IMR-90 (cell line): ENCODE data around the gene TM4SF1. TPM values are rescaled to one million over a fixed set of nuclear protein-coding genes. Genes with fewer than 3 reads are reported as not detected.

Experiments used
- ATAC-seq: fragments of 200-7000 bp; cut with Tn5 transposase; 2 replicates; pipeline ENCODE4 v1.9.1; 2020; ENCODE audit warnings: low read depth, mild to moderate bottlenecking, moderate library complexity
- BruUV-seq: library from RNA; stranded (reverse); fragments of 400-500 nt; replicated peaks from 2 replicates; lab custom pipeline; 2021; lab: Mats Ljungman, UMichigan
- CTCF ChIA-PET: fragments of 300-600 bp; formaldehyde crosslinking; extraction: SDS; loops from one replicate; lab custom pipeline; 2021; ENCODE audit warnings: antibody characterized with exemption; lab: Yijun Ruan, JAX
- POLR2A ChIA-PET: fragments of 300-600 bp; sonication (Branson Sonifier 250); formaldehyde crosslinking; loops from one replicate; lab custom pipeline; 2022; ENCODE audit warnings: antibody characterized with exemption; ENCODE audit not compliant: unreplicated experiment; lab: Charles Lee
- DNase-seq: peaks from one replicate; pipeline ENCODE4 v3.0.0; 2013
- H2AFZ ChIP-seq: replicated peaks from 2 replicates; pipeline ENCODE3; 2013; ENCODE audit warnings: low read length, mild to moderate bottlenecking; ENCODE audit not compliant: poor library complexity
- H2AK5ac ChIP-seq: 2 replicates; pipeline ENCODE4 v1.6.1; 2013; ENCODE audit warnings: low read depth, low read length, inconsistent platforms
- H2AK9ac ChIP-seq: replicated peaks from 2 replicates; pipeline ENCODE3; 2013; ENCODE audit warnings: mild to moderate bottlenecking, low read depth, low read length, moderate library complexity; ENCODE audit not compliant: poor library complexity
- H2BK120ac ChIP-seq: 2 replicates; pipeline ENCODE4 v1.6.1; 2013; ENCODE audit warnings: low read depth, low read length, inconsistent platforms
- H2BK15ac ChIP-seq: 3 replicates; pipeline ENCODE4 v1.6.1; 2013; ENCODE audit warnings: low read depth, low read length, inconsistent platforms
- H2BK20ac ChIP-seq: 2 replicates; pipeline ENCODE4 v1.6.1; 2013; ENCODE audit warnings: low read depth, mild to moderate bottlenecking, inconsistent platforms, low read length, moderate library complexity
- H2BK5ac ChIP-seq: 2 replicates; pipeline ENCODE4 v1.6.1; 2013; ENCODE audit warnings: mild to moderate bottlenecking, low read depth, low read length, inconsistent platforms; ENCODE audit not compliant: poor library complexity, severe bottlenecking
- H3K14ac ChIP-seq: replicated peaks from 2 replicates; pipeline ENCODE4 v1.6.1; 2013; ENCODE audit warnings: low read depth, low read length, inconsistent platforms
- H3K18ac ChIP-seq: 2 replicates; pipeline ENCODE4 v1.6.1; 2013; ENCODE audit warnings: low read depth, low read length, control low read depth
- H3K23ac ChIP-seq: 2 replicates; pipeline ENCODE4 v1.6.1; 2013; ENCODE audit warnings: low read depth, low read length, inconsistent platforms
- H3K27ac ChIP-seq: 2 replicates; pipeline ENCODE4 v1.5.1; 2013; ENCODE audit warnings: mild to moderate bottlenecking, control low read depth, low read length; ENCODE audit not compliant: insufficient read depth
- H3K27me3 ChIP-seq: 2 replicates; pipeline ENCODE4 v1.6.1; 2013; ENCODE audit warnings: low read length; ENCODE audit not compliant: control insufficient read depth, insufficient read depth
- H3K36me3 ChIP-seq: 2 replicates; pipeline ENCODE4 v1.6.1; 2013; ENCODE audit warnings: low read length, mixed read lengths; ENCODE audit not compliant: control insufficient read depth, insufficient read depth
- H3K4ac ChIP-seq: 2 replicates; pipeline ENCODE4 v1.6.1; 2013; ENCODE audit warnings: low read depth, low read length, inconsistent platforms
- H3K4me1 ChIP-seq: 2 replicates; pipeline ENCODE4 v1.6.1; 2013; ENCODE audit warnings: low read length, mixed read lengths; ENCODE audit not compliant: control insufficient read depth, insufficient read depth
- H3K4me2 ChIP-seq: 2 replicates; pipeline ENCODE4 v1.6.1; 2013; ENCODE audit warnings: low read depth, mild to moderate bottlenecking, control low read depth, low read length, moderate library complexity
- H3K4me3 ChIP-seq: 2 replicates; pipeline ENCODE4 v1.5.1; 2013; ENCODE audit warnings: low read depth, mild to moderate bottlenecking, control low read depth, low read length, moderate library complexity; ENCODE audit not compliant: insufficient read depth
- H3K56ac ChIP-seq: 2 replicates; pipeline ENCODE4 v1.6.1; 2013; ENCODE audit warnings: low read length, inconsistent platforms; ENCODE audit not compliant: insufficient read depth; ENCODE audit errors: extremely low read depth
- H3K79me1 ChIP-seq, 2 experiments: 2 replicates each; pipeline ENCODE4 v1.6.1; 2013; ENCODE audit warnings: low read length in 2 of 2, inconsistent platforms in 1 of 2, low read depth in 1 of 2
- H3K9ac ChIP-seq: 2 replicates; pipeline ENCODE4 v1.6.1; 2013; ENCODE audit warnings: low read depth, low read length, control low read depth
- H3K9me1 ChIP-seq: 2 replicates; pipeline ENCODE4 v1.6.1; 2013; ENCODE audit warnings: low read length, inconsistent platforms; ENCODE audit not compliant: insufficient read depth
- H3K9me3 ChIP-seq: 2 replicates; pipeline ENCODE4 v1.6.1; 2013; ENCODE audit warnings: low read length; ENCODE audit not compliant: control insufficient read depth, insufficient read depth
- H4K20me1 ChIP-seq: 2 replicates; pipeline ENCODE4 v1.6.1; 2013; ENCODE audit warnings: low read length, inconsistent platforms; ENCODE audit not compliant: insufficient read depth
- H4K5ac ChIP-seq: 2 replicates; pipeline ENCODE4 v1.6.1; 2013; ENCODE audit warnings: mild to moderate bottlenecking, low read depth, low read length, control low read depth
- H4K8ac ChIP-seq, 2 experiments: 2 replicates each; pipeline ENCODE4 v1.6.1; 2013; ENCODE audit warnings: low read depth in 2 of 2, low read length in 2 of 2, control low read depth in 1 of 2, inconsistent platforms in 1 of 2
- H4K91ac ChIP-seq: 2 replicates; pipeline ENCODE4 v1.6.1; 2013; ENCODE audit warnings: low read depth, low read length, inconsistent platforms; ENCODE audit not compliant: insufficient read depth
- BHLHE40 ChIP-seq: fragments of 150-350 bp; IDR thresholded peaks from 2 replicates; pipeline ENCODE4 v1.6.1; 2016; ENCODE audit warnings: mild to moderate bottlenecking, low read depth, low read length
- CEBPB ChIP-seq: IDR thresholded peaks from 2 replicates; pipeline ENCODE4 v1.6.1; 2012; ENCODE audit warnings: low read depth, low read length, improper control_type of control experiment
- CHD1 ChIP-seq: IDR thresholded peaks from 2 replicates; pipeline ENCODE4 v1.6.1; 2012; ENCODE audit warnings: low read depth, low read length, improper control_type of control experiment
- FOS ChIP-seq: fragments of 150-350 bp; IDR thresholded peaks from 2 replicates; pipeline ENCODE4 v1.6.1; 2016; ENCODE audit warnings: low read depth, low read length
- MAFK ChIP-seq: IDR thresholded peaks from 2 replicates; pipeline ENCODE4 v1.6.1; 2012; ENCODE audit warnings: low read depth, low read length, improper control_type of control experiment
- MXI1 ChIP-seq: IDR thresholded peaks from 2 replicates; pipeline ENCODE4 v1.6.1; 2012; ENCODE audit warnings: low read depth, mild to moderate bottlenecking, low read length, moderate library complexity, borderline replicate concordance
- NFE2L2 ChIP-seq: fragments of 150-350 bp; IDR thresholded peaks from 2 replicates; pipeline ENCODE4 v1.6.1; 2016; ENCODE audit warnings: low read depth, mild to moderate bottlenecking, low read length
- POLR2A ChIP-seq: IDR thresholded peaks from 2 replicates; pipeline ENCODE4 v1.6.1; 2012; ENCODE audit warnings: mild to moderate bottlenecking, low read depth, low read length
- RAD21 ChIP-seq: IDR thresholded peaks from 2 replicates; pipeline ENCODE4 v1.6.1; 2012; ENCODE audit warnings: low read length, improper control_type of control experiment
- RCOR1 ChIP-seq: IDR thresholded peaks from 2 replicates; pipeline ENCODE4 v1.6.1; 2012; ENCODE audit warnings: mild to moderate bottlenecking, low read length, improper control_type of control experiment; ENCODE audit not compliant: insufficient replicate concordance
- RFX5 ChIP-seq: IDR thresholded peaks from 2 replicates; pipeline ENCODE4 v1.8.0; 2012; ENCODE audit warnings: low read depth, mild to moderate bottlenecking, low read length, moderate library complexity
- SMC3 ChIP-seq: fragments of 150-350 bp; IDR thresholded peaks from 2 replicates; pipeline ENCODE4 v1.6.1; 2016; ENCODE audit warnings: low read depth, mild to moderate bottlenecking, antibody characterized with exemption, low read length, moderate library complexity
- USF2 ChIP-seq: fragments of 150-350 bp; IDR thresholded peaks from 2 replicates; pipeline ENCODE4 v1.6.1; 2017; ENCODE audit warnings: mild to moderate bottlenecking, antibody characterized with exemption, low read length, low read depth
- WGBS, 2 experiments: methylation state at CpG; one replicate each; pipeline versions ENCODE4 v1.1.5 to v1.1.7; 2013; ENCODE audit warnings: missing lambda C conversion rate in 2 of 2; ENCODE audit not compliant: insufficient read length in 1 of 2; ENCODE audit errors: extremely low coverage in 2 of 2; 5-methylcytosine and 5-hydroxymethylcytosine counted together
- dilution Hi-C: fragments of 300-500 bp; cut with HindIII; formaldehyde crosslinking; loops from one replicate; pipeline ENCODE4 v1.14.3; 2018; ENCODE audit warnings: low sequenced_read_pairs; ENCODE audit not compliant: unreplicated experiment
- in situ Hi-C: fragments of 300-500 bp; cut with MboI; formaldehyde crosslinking; loops from 3 replicates; pipeline ENCODE4 v1.14.3; 2019; ENCODE audit warnings: low sequenced_read_pairs, inconsistent platforms, mixed read lengths
- intact Hi-C: fragments of 100-400 bp; cut with micrococcal nuclease; formaldehyde crosslinking; loops from 2 replicates; pipeline ENCODE4 v1.10.0; 2022
- polyA plus RNA-seq, 3 experiments: library from polyadenylated mRNA; depleted of rRNA; stranded (reverse); fragments of >200 nt; gene quantifications; 2 replicates each; pipeline ENCODE4 v1.2.3, GENCODE V29; 2012; ENCODE audit warnings: low replicate concordance in 1 of 3
- total RNA-seq: library from RNA; depleted of rRNA; stranded (reverse); fragments of >200 nt; gene quantifications from 2 replicates; pipeline ENCODE4 v1.2.3, GENCODE V29; 2012
- TF ChIP-seq, protein P1 (sequence below): fragments of 150-350 bp; IDR thresholded peaks from 2 replicates; pipeline ENCODE4 v1.6.1; 2016; ENCODE audit warnings: low read depth, mild to moderate bottlenecking, low read length, moderate library complexity, borderline replicate concordance
- TF ChIP-seq, protein P2 (sequence below): conservative IDR thresholded peaks from 2 replicates; pipeline ENCODE4 v1.5.1; 2012; ENCODE audit warnings: mild to moderate bottlenecking, low read depth, low read length, improper control_type of control experiment

TM4SF1 gene
- total and polyA plus RNA-seq, 2 of the 4 experiments (the other 2 are of a cell fraction): 232 to 302 TPM

- no peak for DNase-seq
- peak within 1 kb of the TSS; percentile 68; the same call in 1 of the 2 replicates for H3K4ac ChIP-seq
- dilution Hi-C loops (no loop called here), intact Hi-C loops (no loop called here), in situ Hi-C loops (loop anchor here (10.0 kb wide), 1 partner anchor 379 kb away; no protein-coding TSS in a partner anchor)
- peak within 1 kb of the TSS; percentile 39; the same call in 1 of the 2 replicates for H4K5ac ChIP-seq
- ATAC-seq: no peak
- no peak within 1 kb of the TSS for H3K4me2 ChIP-seq
- H3K36me3 ChIP-seq: no peaks in the 10 kb centered on the region
- H3K23ac ChIP-seq: peak within 1 kb of the TSS; percentile 62
- peak within 1 kb of the TSS; percentile 11 to 73 for H4K8ac ChIP-seq
- peak within 1 kb of the TSS; percentile 92 for H2BK120ac ChIP-seq
- H3K14ac ChIP-seq: peak within 1 kb of the TSS; percentile 88
- BruUV-seq: no TSS peak
- no peak within 1 kb of the TSS for H2AFZ ChIP-seq
- 96% methylated on average over 3 of the region's 11 CpGs; no CpG with 5 or more reads in 1 of the 2 experiments for WGBS, 2 experiments
- H3K4me1 ChIP-seq: peaks cover 3% of the 10 kb centered on the region
- H3K9me1 ChIP-seq: no peaks in the 10 kb centered on the region; the same call in 1 of the 2 replicates
- H3K27me3 ChIP-seq: no peaks in the 10 kb centered on the region
- H3K4me3 ChIP-seq: no peak within 1 kb of the TSS
- ChIA-PET CTCF (interaction anchor here (0.7 to 1.8 kb wide), 3 partner anchors 60 to 378 kb away, joined by 3 to 7 read pairs (median 3); no protein-coding TSS in a partner anchor), POLR2A (no interaction called here)
- H3K18ac ChIP-seq: peak within 1 kb of the TSS; percentile 35; the same call in 1 of the 2 replicates
- H4K91ac ChIP-seq: peak within 1 kb of the TSS; percentile 42
- peak within 1 kb of the TSS; percentile 50 for H2BK5ac ChIP-seq
- no peaks in the 10 kb centered on the region for H3K9me3 ChIP-seq
- no peaks in the 10 kb centered on the region for H4K20me1 ChIP-seq
- peak within 1 kb of the TSS; percentile 30; the same call in 1 of the 2 replicates for H3K56ac ChIP-seq
- no peak within 1 kb of the TSS for H2AK9ac ChIP-seq
- H3K9ac ChIP-seq: no peak within 1 kb of the TSS
- peak within 1 kb of the TSS; percentile 88 for H2BK15ac ChIP-seq
- peak within 1 kb of the TSS; percentile 89 for H2BK20ac ChIP-seq
- peak within 1 kb of the TSS; percentile 95 for H2AK5ac ChIP-seq
- no peaks in the 10 kb centered on the region; a peak in 1 of 4 replicates for H3K79me1 ChIP-seq
- H3K27ac ChIP-seq: no peak within 1 kb of the TSS
- no peak for TF ChIP-seq NFE2L2
- no peak for TF ChIP-seq MAFK
- TF ChIP-seq, protein P1, sequence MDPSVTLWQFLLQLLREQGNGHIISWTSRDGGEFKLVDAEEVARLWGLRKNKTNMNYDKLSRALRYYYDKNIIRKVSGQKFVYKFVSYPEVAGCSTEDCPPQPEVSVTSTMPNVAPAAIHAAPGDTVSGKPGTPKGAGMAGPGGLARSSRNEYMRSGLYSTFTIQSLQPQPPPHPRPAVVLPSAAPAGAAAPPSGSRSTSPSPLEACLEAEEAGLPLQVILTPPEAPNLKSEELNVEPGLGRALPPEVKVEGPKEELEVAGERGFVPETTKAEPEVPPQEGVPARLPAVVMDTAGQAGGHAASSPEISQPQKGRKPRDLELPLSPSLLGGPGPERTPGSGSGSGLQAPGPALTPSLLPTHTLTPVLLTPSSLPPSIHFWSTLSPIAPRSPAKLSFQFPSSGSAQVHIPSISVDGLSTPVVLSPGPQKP: no peak
- no peak for TF ChIP-seq BHLHE40
- no peak for TF ChIP-seq CHD1
- no peak for TF ChIP-seq RCOR1
- no peak for TF ChIP-seq SMC3
- no peak for TF ChIP-seq RFX5
- no peak for TF ChIP-seq USF2
- TF ChIP-seq RAD21: no peak
- TF ChIP-seq FOS: no peak
- TF ChIP-seq CEBPB: no peak
- TF ChIP-seq, protein P2, sequence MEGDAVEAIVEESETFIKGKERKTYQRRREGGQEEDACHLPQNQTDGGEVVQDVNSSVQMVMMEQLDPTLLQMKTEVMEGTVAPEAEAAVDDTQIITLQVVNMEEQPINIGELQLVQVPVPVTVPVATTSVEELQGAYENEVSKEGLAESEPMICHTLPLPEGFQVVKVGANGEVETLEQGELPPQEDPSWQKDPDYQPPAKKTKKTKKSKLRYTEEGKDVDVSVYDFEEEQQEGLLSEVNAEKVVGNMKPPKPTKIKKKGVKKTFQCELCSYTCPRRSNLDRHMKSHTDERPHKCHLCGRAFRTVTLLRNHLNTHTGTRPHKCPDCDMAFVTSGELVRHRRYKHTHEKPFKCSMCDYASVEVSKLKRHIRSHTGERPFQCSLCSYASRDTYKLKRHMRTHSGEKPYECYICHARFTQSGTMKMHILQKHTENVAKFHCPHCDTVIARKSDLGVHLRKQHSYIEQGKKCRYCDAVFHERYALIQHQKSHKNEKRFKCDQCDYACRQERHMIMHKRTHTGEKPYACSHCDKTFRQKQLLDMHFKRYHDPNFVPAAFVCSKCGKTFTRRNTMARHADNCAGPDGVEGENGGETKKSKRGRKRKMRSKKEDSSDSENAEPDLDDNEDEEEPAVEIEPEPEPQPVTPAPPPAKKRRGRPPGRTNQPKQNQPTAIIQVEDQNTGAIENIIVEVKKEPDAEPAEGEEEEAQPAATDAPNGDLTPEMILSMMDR: no peak
- no peak for TF ChIP-seq POLR2A
- no peak for TF ChIP-seq MXI1
Observed at GRCh38 chr3:149333176-149333859, 44.1 kb downstream of the TM4SF1 start, which contains the start of gene TM4SF18. Gene TM4SF18 (minus strand): TSS chr3:149333636. CDS start chr3:149333382, 254 bp downstream.
